Measurements from ENCODE around the gene RDH11. TPM values are rescaled to one million over a fixed set of nuclear protein-coding genes. Genes with fewer than 3 reads are reported as not detected.
A peak's percentile ranks its signal among the peaks of the same experiment; 100 is the strongest.

RDH11 gene
- total and polyA plus RNA-seq, 3 experiments from 2014 or later = 45.1 to 73.4 (median 47.8) TPM

GRCh38 chr14:67665868-67666267 is 29.7 kb downstream of the RDH11 start:
- H3K27me3 ChIP-seq (ENCODE audit: insufficient read depth, low read length, poor library complexity, severe bottlenecking) = no peaks in the 10 kb centered on the region
- no peaks in the 10 kb centered on the region for H3K9me3 ChIP-seq (ENCODE audit: low read length)
- Mint-ChIP-seq H3K4me3 (no peak overlapping the region), H3K9me3 (no peaks in the 10 kb centered on the region), H3K4me1 (peaks cover 49 to 73% (median 65%) of the 10 kb centered on the region in 3 donors), H3K27ac (peak overlapping the region in 3 of 8 donors; percentile 47 to 77 (median 68)), H3K36me3 (peaks cover 0 to 23% (median 6%) of the 10 kb centered on the region in 3 donors), H3K27me3 (no peaks in the 10 kb centered on the region)
- no peak overlapping the region for H3K4me3 ChIP-seq (ENCODE audit: low read length)
- H3K27ac ChIP-seq (ENCODE audit: low read depth, low read length) = no peak overlapping the region
- POLR2A ChIA-PET = no interaction called here
- no peak for DNase-seq
- CTCF ChIA-PET = interaction anchor here (1.1 to 3.3 kb wide), 4 partner anchors 13 to 241 kb away, joined by 3 to 11 read pairs (median 4); no protein-coding TSS in a partner anchor
- peaks cover 2% of the 10 kb centered on the region for H3K36me3 ChIP-seq (ENCODE audit: insufficient read depth, low read length)
- peaks cover 18% of the 10 kb centered on the region for H3K4me1 ChIP-seq (ENCODE audit: insufficient read depth, low read length)

- no peak overlapping the region for H3K4me3 Mint-ChIP-seq
- peaks cover 1 to 40% (median 6%) of the 10 kb centered on the region in 3 donors for H3K36me3 Mint-ChIP-seq
- Histone ChIP-seq H3K27me3 (ENCODE audit: insufficient read depth, low read length, poor library complexity, severe bottlenecking) (no peaks in the 10 kb centered on the region), H3K4me1 (ENCODE audit: insufficient read depth, low read length) (peaks cover 13% of the 10 kb centered on the region), H3K27ac (ENCODE audit: low read depth, low read length) (no peak overlapping the region), H3K36me3 (ENCODE audit: insufficient read depth, low read length) (peaks cover 14% of the 10 kb centered on the region), H3K4me3 (ENCODE audit: low read length) (no peak overlapping the region), H3K9me3 (ENCODE audit: low read length) (no peaks in the 10 kb centered on the region)
- ChIA-PET POLR2A (no interaction called here), CTCF (interaction anchor here (1.1 to 1.5 kb wide), 2 partner anchors 93 to 137 kb away, joined by 3 to 6 read pairs; no protein-coding TSS in a partner anchor)
- H3K9me3 Mint-ChIP-seq = no peaks in the 10 kb centered on the region
- H3K27me3 Mint-ChIP-seq = no peaks in the 10 kb centered on the region
- no peak overlapping the region for H3K27ac Mint-ChIP-seq
- peaks cover 35 to 55% (median 49%) of the 10 kb centered on the region in 3 donors for H3K4me1 Mint-ChIP-seq
- DNase-seq = no peak
Measured at GRCh38 chr14:67663633-67664032, 31.9 kb downstream of the RDH11 start.

DNA sequence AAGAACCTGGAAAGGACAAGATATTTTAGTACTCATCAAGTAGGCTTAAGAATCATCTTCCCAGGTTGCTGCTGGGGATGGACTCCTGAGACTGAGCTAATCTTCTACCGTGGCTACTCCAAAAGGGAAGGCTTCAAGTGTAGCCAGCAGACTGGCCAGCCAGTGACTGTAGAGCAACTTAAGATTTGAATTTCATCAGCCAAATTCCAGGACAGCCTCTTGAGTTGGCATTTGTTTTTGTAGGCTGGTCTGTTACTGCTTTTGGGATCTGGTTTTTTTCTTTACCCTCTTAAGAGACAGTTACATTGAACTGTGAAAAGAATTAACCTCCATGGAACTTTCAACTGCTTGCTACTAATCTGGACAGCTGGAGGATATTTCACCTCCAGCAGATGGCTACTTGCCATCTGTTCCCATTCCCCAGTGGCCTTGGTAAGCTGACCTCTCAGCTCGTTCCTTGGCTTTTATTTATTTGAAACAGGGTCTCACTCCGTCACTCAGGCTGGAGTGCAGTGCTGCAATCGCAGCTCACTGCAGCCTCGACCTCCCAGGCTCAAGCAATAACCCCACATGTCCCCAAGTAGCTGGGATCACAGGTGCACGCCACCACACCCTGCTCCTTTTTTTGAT is 41.8 kb downstream of the RDH11 start:
- Mint-ChIP-seq H3K4me1 (no peaks in the 10 kb centered on the region), H3K4me3 (no peak overlapping the region), H3K27me3 (no peaks in the 10 kb centered on the region), H3K27ac (no peak overlapping the region), H3K36me3 (peaks cover 3 to 91% (median 26%) of the 10 kb centered on the region in 3 donors), H3K9me3 (no peaks in the 10 kb centered on the region)
- H3K36me3 ChIP-seq (ENCODE audit: insufficient read depth, low read length) = peaks cover 71% of the 10 kb centered on the region
- H3K27me3 ChIP-seq (ENCODE audit: insufficient read depth, low read length, poor library complexity, severe bottlenecking) = no peaks in the 10 kb centered on the region
- ChIA-PET CTCF (interaction anchor here (0.9 to 1.1 kb wide), 2 partner anchors 10 to 53 kb away, joined by 3 read pairs; partner anchors contain the start of gene PIGH), POLR2A (no interaction called here)
- H3K4me3 ChIP-seq (ENCODE audit: low read length) = no peak overlapping the region
- no peak overlapping the region for H3K27ac ChIP-seq (ENCODE audit: low read depth, low read length)
- H3K4me1 ChIP-seq (ENCODE audit: insufficient read depth, low read length) = no peaks in the 10 kb centered on the region
- DNase-seq = no peak
- H3K9me3 ChIP-seq (ENCODE audit: low read length) = no peaks in the 10 kb centered on the region

GRCh38 chr14:67652189-67652588 is 43.4 kb downstream of the RDH11 start:
- no peak overlapping the region for H3K27ac Mint-ChIP-seq
- ChIA-PET CTCF (interaction anchor here (1.3 kb wide), 1 partner anchor 68 kb away, joined by 3 read pairs; no protein-coding TSS in a partner anchor), POLR2A (no interaction called here)
- H3K4me1 ChIP-seq (ENCODE audit: insufficient read depth, low read length) = no peaks in the 10 kb centered on the region
- DNase-seq = no peak
- no peaks in the 10 kb centered on the region for H3K9me3 ChIP-seq (ENCODE audit: low read length)
- no peaks in the 10 kb centered on the region for H3K27me3 ChIP-seq (ENCODE audit: insufficient read depth, low read length, poor library complexity, severe bottlenecking)
- H3K4me1 Mint-ChIP-seq = no peaks in the 10 kb centered on the region
- H3K9me3 Mint-ChIP-seq = no peaks in the 10 kb centered on the region
- H3K4me3 Mint-ChIP-seq = no peak overlapping the region
- no peak overlapping the region for H3K27ac ChIP-seq (ENCODE audit: low read depth, low read length)
- H3K36me3 Mint-ChIP-seq = peaks cover 0 to 91% (median 26%) of the 10 kb centered on the region in 3 donors
- H3K4me3 ChIP-seq (ENCODE audit: low read length) = no peak overlapping the region
- no peaks in the 10 kb centered on the region for H3K27me3 Mint-ChIP-seq
- H3K36me3 ChIP-seq (ENCODE audit: insufficient read depth, low read length) = peaks cover 73% of the 10 kb centered on the region

GRCh38 chr14:67650694-67651093 is 44.9 kb downstream of the RDH11 start:
- H3K27me3 ChIP-seq (ENCODE audit: insufficient read depth, low read length, poor library complexity, severe bottlenecking) = no peaks in the 10 kb centered on the region
- no peaks in the 10 kb centered on the region for H3K4me1 ChIP-seq (ENCODE audit: insufficient read depth, low read length)
- Mint-ChIP-seq H3K4me3 (no peak overlapping the region), H3K4me1 (no peaks in the 10 kb centered on the region), H3K27ac (peak overlapping the region in 2 of 8 donors; percentile 32 to 65), H3K9me3 (no peaks in the 10 kb centered on the region), H3K27me3 (no peaks in the 10 kb centered on the region), H3K36me3 (peaks cover 0 to 92% (median 29%) of the 10 kb centered on the region in 3 donors)
- ChIA-PET POLR2A (no interaction called here), CTCF (no interaction called here)
- H3K36me3 ChIP-seq (ENCODE audit: insufficient read depth, low read length) = peaks cover 61% of the 10 kb centered on the region
- no peak overlapping the region for H3K27ac ChIP-seq (ENCODE audit: low read depth, low read length)
- no peak for DNase-seq
- no peaks in the 10 kb centered on the region for H3K9me3 ChIP-seq (ENCODE audit: low read length)
- H3K4me3 ChIP-seq (ENCODE audit: low read length) = no peak overlapping the region

DNA sequence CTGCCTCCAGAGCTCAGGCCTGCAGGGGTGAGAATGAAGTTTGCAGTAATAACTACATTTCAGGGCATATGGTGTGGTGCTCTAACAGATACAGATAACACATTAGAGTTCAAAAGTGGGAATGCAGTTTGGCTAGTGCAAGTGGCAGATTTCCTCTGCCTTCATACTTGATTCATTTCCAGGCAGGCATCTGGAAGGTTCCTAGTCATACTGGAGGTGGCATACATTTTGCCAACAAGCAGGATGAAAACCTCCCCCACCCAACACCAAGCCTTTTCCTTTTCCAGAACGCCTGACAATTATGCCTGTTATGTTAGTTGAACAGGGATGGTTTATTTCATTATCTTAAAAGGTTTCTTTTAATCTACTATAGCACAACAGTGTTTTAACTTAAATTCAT is 45.4 kb downstream of the RDH11 start:
- Mint-ChIP-seq H3K27ac (no peak overlapping the region), H3K4me1 (no peaks in the 10 kb centered on the region), H3K36me3 (peaks cover 0 to 91% (median 32%) of the 10 kb centered on the region in 3 donors), H3K9me3 (no peaks in the 10 kb centered on the region), H3K4me3 (no peak overlapping the region), H3K27me3 (no peaks in the 10 kb centered on the region)
- peaks cover 56% of the 10 kb centered on the region for H3K36me3 ChIP-seq (ENCODE audit: insufficient read depth, low read length)
- no peaks in the 10 kb centered on the region for H3K9me3 ChIP-seq (ENCODE audit: low read length)
- ChIA-PET POLR2A (no interaction called here), CTCF (no interaction called here)
- H3K4me3 ChIP-seq (ENCODE audit: low read length) = no peak overlapping the region
- H3K27ac ChIP-seq (ENCODE audit: low read depth, low read length) = no peak overlapping the region
- no peaks in the 10 kb centered on the region for H3K4me1 ChIP-seq (ENCODE audit: insufficient read depth, low read length)
- H3K27me3 ChIP-seq (ENCODE audit: insufficient read depth, low read length, poor library complexity, severe bottlenecking) = no peaks in the 10 kb centered on the region
- DNase-seq = no peak

- peak overlapping the region in 1 of 8 donors; percentile 70 for H3K27ac Mint-ChIP-seq
- Histone ChIP-seq H3K27me3 (ENCODE audit: insufficient read depth, low read length, poor library complexity, severe bottlenecking) (no peaks in the 10 kb centered on the region), H3K36me3 (ENCODE audit: insufficient read depth, low read length) (peaks cover 26% of the 10 kb centered on the region), H3K27ac (ENCODE audit: low read depth, low read length) (no peak overlapping the region), H3K9me3 (ENCODE audit: low read length) (no peaks in the 10 kb centered on the region), H3K4me1 (ENCODE audit: insufficient read depth, low read length) (no peaks in the 10 kb centered on the region), H3K4me3 (ENCODE audit: low read length) (no peak overlapping the region)
- no peak for DNase-seq
- CTCF ChIA-PET = no interaction called here
- H3K4me1 Mint-ChIP-seq = peaks cover 2 to 7% (median 6%) of the 10 kb centered on the region in 3 donors
- POLR2A ChIA-PET = no interaction called here
- H3K4me3 Mint-ChIP-seq = no peak overlapping the region
- peaks cover 0 to 54% (median 22%) of the 10 kb centered on the region in 3 donors for H3K36me3 Mint-ChIP-seq
- H3K9me3 Mint-ChIP-seq = no peaks in the 10 kb centered on the region
- H3K27me3 Mint-ChIP-seq = no peaks in the 10 kb centered on the region
Measured at GRCh38 chr14:67646131-67646530, 49.4 kb downstream of the RDH11 start.

GRCh38 chr14:67645414-67645813 is 50.1 kb downstream of the RDH11 start:
- POLR2A ChIA-PET = no interaction called here
- no peaks in the 10 kb centered on the region for H3K4me1 ChIP-seq (ENCODE audit: insufficient read depth, low read length)
- peaks cover 0 to 47% (median 18%) of the 10 kb centered on the region in 3 donors for H3K36me3 Mint-ChIP-seq
- peak overlapping the region in 3 of 8 donors; percentile 3 to 15 (median 11) for H3K27ac Mint-ChIP-seq
- no peaks in the 10 kb centered on the region for H3K9me3 ChIP-seq (ENCODE audit: low read length)
- no peaks in the 10 kb centered on the region for H3K27me3 ChIP-seq (ENCODE audit: insufficient read depth, low read length, poor library complexity, severe bottlenecking)
- no peaks in the 10 kb centered on the region for H3K27me3 Mint-ChIP-seq
- H3K27ac ChIP-seq (ENCODE audit: low read depth, low read length) = no peak overlapping the region
- H3K4me3 Mint-ChIP-seq = no peak overlapping the region
- CTCF ChIA-PET = no interaction called here
- H3K4me3 ChIP-seq (ENCODE audit: low read length) = no peak overlapping the region
- H3K36me3 ChIP-seq (ENCODE audit: insufficient read depth, low read length) = peaks cover 18% of the 10 kb centered on the region
- no peaks in the 10 kb centered on the region for H3K9me3 Mint-ChIP-seq
- no peak for DNase-seq
- peaks cover 2 to 7% (median 6%) of the 10 kb centered on the region in 3 donors for H3K4me1 Mint-ChIP-seq
